GM21390 (cell line): Measurements from ENCODE around the gene PAM.

Experiments used
- ATAC-seq: cut with Tn5 transposase; IDR thresholded peaks from one replicate; pipeline ENCODE4 v1.9.1; 2021; ENCODE audit not compliant: unreplicated experiment

Gene PAM

GRCh38 chr5:102754767-102755431 lies at the start of gene PAM:
TSS of gene PAM (plus strand) at chr5:102755305. CDS start at chr5:102866196, 110,891 bp downstream.
- peak; percentile 83 for ATAC-seq

GRCh38 chr5:102711525-102712385 lies 43.4 kb upstream of the PAM start:
- ATAC-seq = no peak

GRCh38 chr5:102713278-102713677 lies 41.8 kb upstream of the PAM start:
- peak; percentile 25 for ATAC-seq

- peak; percentile 64 for ATAC-seq
Observed at GRCh38 chr5:102713682-102714231, 41.3 kb upstream of the PAM start.

GRCh38 chr5:102715082-102715807 lies 39.9 kb upstream of the PAM start:
- ATAC-seq = no peak

- no peak for ATAC-seq
Observed at GRCh38 chr5:102716017-102716416, 39.1 kb upstream of the PAM start.

- ATAC-seq = no peak
Observed at GRCh38 chr5:102718819-102719218, 36.3 kb upstream of the PAM start.

- no peak for ATAC-seq
Observed at GRCh38 chr5:102719886-102720285, 35.2 kb upstream of the PAM start.

GRCh38 chr5:102720969-102721368 lies 34.1 kb upstream of the PAM start:
- ATAC-seq = no peak

- no peak for ATAC-seq
Observed at GRCh38 chr5:102722931-102723330, 32.2 kb upstream of the PAM start.

- no peak for ATAC-seq
Observed at GRCh38 chr5:102731693-102732092, 23.4 kb upstream of the PAM start.

GRCh38 chr5:102733534-102733933 lies 21.6 kb upstream of the PAM start:
- ATAC-seq = no peak

- no peak for ATAC-seq
Observed at GRCh38 chr5:102737161-102737560, 17.9 kb upstream of the PAM start.

GRCh38 chr5:102737805-102738469 lies 17.2 kb upstream of the PAM start:
- ATAC-seq = no peak

GRCh38 chr5:102740515-102740914 lies 14.6 kb upstream of the PAM start:
- ATAC-seq = no peak

- no peak for ATAC-seq
Observed at GRCh38 chr5:102742215-102742614, 12.9 kb upstream of the PAM start.

- ATAC-seq = no peak
Observed at GRCh38 chr5:102743900-102744299, 11.2 kb upstream of the PAM start.

GRCh38 chr5:102747386-102748166 lies 7.5 kb upstream of the PAM start:
- ATAC-seq = peak; percentile 76

GRCh38 chr5:102749416-102750030 lies 5.6 kb upstream of the PAM start:
- no peak for ATAC-seq
